ENCODE results near the gene STPG2. TPM values are rescaled to one million over a fixed set of nuclear protein-coding genes. Genes with fewer than 3 reads are reported as not detected.

The STPG2 gene
- total RNA-seq = under 0.01 and 0.29 TPM in 2 replicates

GRCh38 chr4:98143001-98143899, at the start of gene STPG2:
Gene STPG2 (minus strand): TSS chr4:98143476.
- peak within 1 kb of the TSS; percentile 87 for H3K4me2 ChIP-seq (ENCODE audit: insufficient read depth, low read length)
- H3K27me3 ChIP-seq (ENCODE audit: insufficient read depth, low read length) = peaks cover 13% of the 10 kb centered on the region
- H4K20me1 ChIP-seq (ENCODE audit: insufficient read depth, low read length) = no peaks in the 10 kb centered on the region
- H3K27ac ChIP-seq (ENCODE audit: low read depth, low read length) = peak within 1 kb of the TSS; percentile 32
- H3K4me3 ChIP-seq (ENCODE audit: insufficient read depth, low read length) = peak within 1 kb of the TSS; percentile 94
- peak within 1 kb of the TSS; percentile 100 for H2AFZ ChIP-seq (ENCODE audit: low read length)
- H3K9me3 ChIP-seq (ENCODE audit: low read depth, low read length) = no peaks in the 10 kb centered on the region
- no peaks in the 10 kb centered on the region for H3K79me2 ChIP-seq (ENCODE audit: insufficient read depth, low read length)
- H3K4me1 ChIP-seq (ENCODE audit: insufficient read depth, low read length) = peaks cover 6% of the 10 kb centered on the region
- TF ChIP-seq CTCF (IDR thresholded peaks at IDR 0.05; ENCODE audit: extremely low read depth, low read depth, low read length) = peak; percentile 40
- peak; percentile 79 for DNase-seq (ENCODE audit: insufficient read length, low spot score, missing footprints)
- H3K36me3 ChIP-seq (ENCODE audit: insufficient read depth, low read length) = no peaks in the 10 kb centered on the region

- Histone ChIP-seq H3K36me3 (ENCODE audit: insufficient read depth, low read length) (no peaks in the 10 kb centered on the region), H3K27me3 (ENCODE audit: insufficient read depth, low read length) (no peaks in the 10 kb centered on the region), H2AFZ (ENCODE audit: low read length) (no peak overlapping the region), H3K27ac (ENCODE audit: low read depth, low read length) (no peak overlapping the region), H3K79me2 (ENCODE audit: insufficient read depth, low read length) (no peaks in the 10 kb centered on the region), H3K4me1 (ENCODE audit: insufficient read depth, low read length) (no peaks in the 10 kb centered on the region), H4K20me1 (ENCODE audit: insufficient read depth, low read length) (no peaks in the 10 kb centered on the region), H3K4me3 (ENCODE audit: insufficient read depth, low read length) (no peak overlapping the region), H3K9me3 (ENCODE audit: low read depth, low read length) (no peaks in the 10 kb centered on the region), H3K4me2 (ENCODE audit: insufficient read depth, low read length) (no peak overlapping the region)
- no peak for DNase-seq (ENCODE audit: insufficient read length, low spot score, missing footprints)
- TF ChIP-seq CTCF (IDR thresholded peaks at IDR 0.05; ENCODE audit: extremely low read depth, low read depth, low read length) = no peak
Observed at GRCh38 chr4:98185279-98185678, 42.0 kb upstream of the STPG2 start.

- no peak for DNase-seq (ENCODE audit: insufficient read length, low spot score, missing footprints)
- Histone ChIP-seq H3K4me1 (ENCODE audit: insufficient read depth, low read length) (no peaks in the 10 kb centered on the region), H3K27ac (ENCODE audit: low read depth, low read length) (no peak overlapping the region), H3K4me2 (ENCODE audit: insufficient read depth, low read length) (no peak overlapping the region), H3K4me3 (ENCODE audit: insufficient read depth, low read length) (no peak overlapping the region), H3K36me3 (ENCODE audit: insufficient read depth, low read length) (no peaks in the 10 kb centered on the region), H3K27me3 (ENCODE audit: insufficient read depth, low read length) (no peaks in the 10 kb centered on the region), H4K20me1 (ENCODE audit: insufficient read depth, low read length) (no peaks in the 10 kb centered on the region), H2AFZ (ENCODE audit: low read length) (no peak overlapping the region), H3K9me3 (ENCODE audit: low read depth, low read length) (no peaks in the 10 kb centered on the region), H3K79me2 (ENCODE audit: insufficient read depth, low read length) (no peaks in the 10 kb centered on the region)
- TF ChIP-seq CTCF (IDR thresholded peaks at IDR 0.05; ENCODE audit: extremely low read depth, low read depth, low read length) = no peak
Observed at GRCh38 chr4:98181809-98182208, 38.5 kb upstream of the STPG2 start.

- H3K4me3 ChIP-seq (ENCODE audit: insufficient read depth, low read length) = no peak overlapping the region
- H3K9me3 ChIP-seq (ENCODE audit: low read depth, low read length) = no peaks in the 10 kb centered on the region
- H3K27ac ChIP-seq (ENCODE audit: low read depth, low read length) = no peak overlapping the region
- H3K79me2 ChIP-seq (ENCODE audit: insufficient read depth, low read length) = no peaks in the 10 kb centered on the region
- no peaks in the 10 kb centered on the region for H4K20me1 ChIP-seq (ENCODE audit: insufficient read depth, low read length)
- H2AFZ ChIP-seq (ENCODE audit: low read length) = no peak overlapping the region
- H3K4me1 ChIP-seq (ENCODE audit: insufficient read depth, low read length) = no peaks in the 10 kb centered on the region
- no peak for DNase-seq (ENCODE audit: insufficient read length, low spot score, missing footprints)
- no peak overlapping the region for H3K4me2 ChIP-seq (ENCODE audit: insufficient read depth, low read length)
- no peak for TF ChIP-seq CTCF (IDR thresholded peaks at IDR 0.05; ENCODE audit: extremely low read depth, low read depth, low read length)
- no peaks in the 10 kb centered on the region for H3K36me3 ChIP-seq (ENCODE audit: insufficient read depth, low read length)
- H3K27me3 ChIP-seq (ENCODE audit: insufficient read depth, low read length) = no peaks in the 10 kb centered on the region
Observed at GRCh38 chr4:98179951-98180350, 36.7 kb upstream of the STPG2 start.

Data from osteoblast (primary cell).